Stimulated activated CD4-positive, alpha-beta T cell treated with anti-CD3 and anti-CD28 coated beads, Interleukin-4, amount 100 ng/mL, for 48 hours (primary cell): Measurements from ENCODE around the gene PADI4.

Source experiments
- DNase-seq, 2 donors: peaks; one replicate each; pipeline ENCODE4 v3.0.0-alpha.2; 2020; ENCODE audit warnings: low read depth in 2 of 2

Gene PADI4

DNA sequence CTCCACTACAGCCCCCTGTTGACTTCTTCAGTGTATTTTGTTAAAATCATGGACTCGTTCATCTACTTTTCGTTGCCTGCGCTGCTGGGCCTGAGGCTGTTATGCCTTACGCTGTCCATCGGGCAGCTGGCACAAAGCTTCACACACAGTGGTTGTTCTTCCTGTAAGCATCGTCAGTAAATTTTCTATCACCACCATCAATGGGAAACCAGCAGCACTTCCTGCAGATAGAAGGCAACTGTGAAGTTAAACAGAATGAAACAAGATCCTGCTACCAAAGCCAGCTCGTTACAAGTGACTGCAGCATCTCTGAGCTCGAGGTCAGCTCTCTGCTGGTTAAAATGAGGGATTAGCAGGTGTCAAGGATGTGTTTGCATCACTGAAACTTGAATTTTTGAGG is 42.1 kb downstream of the PADI4 start:
- DNase-seq: no peak

DNA sequence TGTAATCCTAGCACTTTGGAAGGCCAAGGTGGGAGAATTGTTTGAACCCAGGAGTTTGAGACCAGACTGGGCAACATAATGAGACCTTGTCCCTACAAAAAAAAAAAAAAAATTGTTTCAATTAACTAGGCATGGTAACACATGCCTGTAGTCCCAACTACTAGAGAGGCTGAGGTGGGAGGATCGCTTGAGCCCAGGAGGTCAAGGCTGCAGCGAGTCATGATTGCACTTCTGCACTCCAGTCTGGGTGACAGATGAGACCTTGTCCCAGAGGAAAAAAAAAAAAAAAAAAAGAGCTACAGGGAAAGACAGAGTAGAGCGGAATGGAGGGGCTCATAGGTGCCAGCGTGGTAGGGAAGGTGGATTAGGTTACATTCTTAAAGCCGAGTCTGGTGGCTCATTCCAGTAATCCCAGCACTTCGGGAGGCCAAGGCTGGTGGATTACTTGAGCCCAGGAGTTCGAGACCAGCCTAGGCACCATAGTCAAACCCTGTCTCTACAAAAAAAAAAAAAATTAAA is 43.0 kb downstream of the PADI4 start:
- no peak for DNase-seq

DNA sequence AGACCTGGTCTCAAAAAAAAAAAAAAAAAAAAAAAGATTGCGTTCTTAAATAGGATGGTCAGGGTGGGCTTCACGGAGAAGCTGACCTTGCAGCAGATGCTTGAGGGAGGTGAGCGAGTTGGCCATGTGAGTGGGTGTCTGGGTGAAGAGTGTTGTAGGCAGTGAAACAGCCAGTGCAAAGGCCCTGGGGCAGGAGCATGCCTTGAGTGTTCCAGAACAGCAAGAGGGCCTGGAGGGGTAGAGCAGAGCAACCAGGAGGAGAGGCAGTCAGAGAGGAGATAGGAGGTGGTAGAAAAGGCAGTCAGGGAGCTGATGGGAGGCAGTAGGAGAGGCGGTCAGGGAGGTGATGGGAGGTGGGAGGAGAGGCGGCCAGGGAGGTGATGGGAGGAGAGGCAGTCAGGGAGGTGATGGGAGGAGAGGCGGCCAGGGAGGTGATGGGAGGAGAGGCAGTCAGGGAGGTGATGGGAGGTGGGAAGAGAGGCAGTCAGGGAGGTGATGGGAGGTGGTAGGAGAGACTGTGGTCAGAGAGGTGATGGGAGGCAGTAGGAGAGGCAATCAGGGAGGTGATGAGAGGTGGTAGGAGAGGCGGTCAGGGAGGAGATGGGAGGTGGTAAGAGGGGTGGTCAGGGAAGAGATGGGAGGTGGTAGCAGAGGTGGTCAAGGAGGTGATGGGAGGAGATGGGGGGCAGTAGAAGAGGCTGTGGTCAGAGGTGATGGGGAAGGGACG is 43.8 kb downstream of the PADI4 start:
- DNase-seq: no peak

DNA sequence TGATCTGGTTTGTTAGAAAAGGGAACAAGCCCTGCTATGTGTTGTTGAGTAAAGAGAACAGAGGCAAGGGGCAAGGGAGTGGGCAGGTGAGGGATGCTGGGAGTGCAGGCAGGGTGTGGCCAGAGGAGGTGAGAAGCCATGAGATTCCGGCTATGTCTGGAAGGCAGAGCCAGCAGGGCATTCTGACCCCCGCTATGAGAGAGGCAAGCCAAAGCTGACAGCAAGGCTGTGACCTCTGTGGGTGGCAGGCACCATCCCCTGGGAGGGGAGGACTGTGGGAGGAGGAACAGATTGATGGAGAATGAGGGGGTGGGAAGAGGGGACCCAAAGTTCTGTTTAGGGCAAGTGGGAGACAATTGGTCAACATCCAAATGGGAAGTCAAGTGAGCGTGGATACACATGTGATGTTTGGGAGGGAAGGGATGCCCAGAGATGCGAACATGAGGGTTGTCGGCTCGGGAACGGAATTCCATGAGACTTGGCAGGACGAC is 44.5 kb downstream of the PADI4 start:
- no peak for DNase-seq

DNA sequence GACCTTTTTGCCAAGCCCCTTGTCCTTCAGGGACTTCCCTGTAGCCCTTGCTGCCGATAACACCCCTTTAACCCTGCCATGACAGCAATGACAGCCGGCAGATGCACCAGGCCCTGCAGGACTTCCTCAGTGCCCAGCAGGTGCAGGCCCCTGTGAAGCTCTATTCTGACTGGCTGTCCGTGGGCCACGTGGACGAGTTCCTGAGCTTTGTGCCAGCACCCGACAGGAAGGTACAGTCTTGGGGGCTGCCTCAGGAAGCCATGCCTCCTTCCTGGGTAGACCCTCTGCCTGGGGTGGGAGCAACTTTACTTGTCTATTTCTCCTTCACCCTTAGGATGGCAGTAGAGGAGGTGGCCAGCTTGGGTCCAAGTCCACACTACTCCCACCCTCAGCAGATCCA is 47.9 kb downstream of the PADI4 start:
- DNase-seq: no peak

DNA sequence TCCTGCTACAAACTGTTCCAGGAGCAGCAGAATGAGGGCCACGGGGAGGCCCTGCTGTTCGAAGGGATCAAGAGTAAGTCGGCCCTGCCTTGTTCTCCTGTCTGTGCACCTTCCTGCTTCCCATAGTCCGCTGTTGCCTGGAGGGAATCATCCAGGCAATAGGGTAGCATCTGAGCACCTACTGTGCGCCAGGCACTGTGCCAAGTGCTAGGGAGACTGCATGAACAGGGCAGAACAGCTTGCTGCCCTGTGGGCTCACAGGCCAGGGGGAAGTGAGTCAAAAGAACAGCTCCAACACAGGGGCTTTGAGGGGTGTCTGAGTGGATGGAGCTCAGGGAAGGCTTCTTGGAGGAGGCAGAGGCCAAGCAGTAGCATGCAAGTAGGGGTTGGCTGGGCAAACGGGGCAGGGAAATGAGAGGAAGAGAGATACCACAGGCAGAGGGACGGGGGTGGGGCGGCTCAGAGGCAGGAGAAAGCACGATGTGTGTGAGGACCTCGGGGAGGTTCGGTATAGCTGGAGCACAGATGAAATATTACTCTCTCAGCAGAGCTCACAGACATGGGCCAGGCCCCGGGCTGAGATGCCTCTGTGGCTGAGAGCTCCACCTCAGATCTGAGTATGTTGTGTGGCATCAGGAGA is 48.5 kb downstream of the PADI4 start:
- peak in 1 of 2 donors; percentile 9 for DNase-seq

DNA sequence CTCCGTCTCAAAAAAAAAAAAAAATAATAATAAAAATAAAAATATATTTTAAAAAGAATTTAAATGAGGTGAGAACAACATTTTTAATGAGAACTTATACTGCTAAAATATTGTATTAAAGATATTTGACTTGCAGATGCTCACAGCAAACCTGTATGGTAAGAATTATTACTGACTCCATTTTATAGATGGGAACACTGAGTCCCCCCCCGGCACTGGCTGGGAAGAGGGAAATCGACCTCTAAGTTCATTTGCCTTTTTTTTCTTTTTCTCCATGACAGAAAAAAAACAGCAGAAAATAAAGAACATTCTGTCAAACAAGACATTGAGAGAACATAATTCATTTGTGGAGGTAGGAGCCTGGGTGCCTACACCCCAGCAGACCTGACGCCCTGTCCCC is 50.6 kb downstream of the PADI4 start:
- no peak for DNase-seq

DNA sequence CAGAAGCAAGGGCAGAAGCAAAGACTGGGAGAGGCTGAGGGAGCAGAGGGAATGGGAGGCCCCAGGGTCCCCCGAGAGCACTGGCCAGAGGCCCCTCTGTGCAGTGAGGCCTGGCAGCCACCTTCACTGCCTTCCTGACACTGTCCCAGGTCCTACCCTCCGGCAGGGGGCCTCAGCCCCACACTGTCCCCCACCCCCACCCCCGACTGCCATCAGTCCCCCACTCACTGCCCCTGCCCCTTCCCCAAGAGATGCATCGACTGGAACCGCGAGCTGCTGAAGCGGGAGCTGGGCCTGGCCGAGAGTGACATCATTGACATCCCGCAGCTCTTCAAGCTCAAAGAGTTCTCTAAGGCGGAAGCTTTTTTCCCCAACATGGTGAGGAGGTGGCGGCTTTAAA is 51.0 kb downstream of the PADI4 start:
- no peak for DNase-seq

DNA sequence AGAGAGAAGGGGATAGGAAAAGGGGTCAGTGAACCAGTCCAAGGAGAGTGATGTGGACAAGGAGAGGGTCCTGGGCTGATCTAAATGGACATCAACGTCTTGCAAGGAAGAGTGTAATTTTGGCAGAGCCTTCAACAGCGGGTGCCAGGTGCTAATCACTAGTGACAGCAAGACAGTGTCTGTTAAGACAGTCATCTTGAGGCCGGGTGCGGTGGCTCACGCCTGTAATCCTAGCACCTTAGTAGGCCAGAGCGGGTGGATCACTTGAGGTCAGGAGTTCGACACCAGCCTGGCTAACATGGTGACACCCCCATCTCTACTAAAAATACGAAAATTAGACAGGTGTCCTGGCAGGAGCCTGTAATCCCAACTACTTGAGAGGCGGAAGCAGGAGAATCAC is 51.8 kb downstream of the PADI4 start:
- DNase-seq: no peak

DNA sequence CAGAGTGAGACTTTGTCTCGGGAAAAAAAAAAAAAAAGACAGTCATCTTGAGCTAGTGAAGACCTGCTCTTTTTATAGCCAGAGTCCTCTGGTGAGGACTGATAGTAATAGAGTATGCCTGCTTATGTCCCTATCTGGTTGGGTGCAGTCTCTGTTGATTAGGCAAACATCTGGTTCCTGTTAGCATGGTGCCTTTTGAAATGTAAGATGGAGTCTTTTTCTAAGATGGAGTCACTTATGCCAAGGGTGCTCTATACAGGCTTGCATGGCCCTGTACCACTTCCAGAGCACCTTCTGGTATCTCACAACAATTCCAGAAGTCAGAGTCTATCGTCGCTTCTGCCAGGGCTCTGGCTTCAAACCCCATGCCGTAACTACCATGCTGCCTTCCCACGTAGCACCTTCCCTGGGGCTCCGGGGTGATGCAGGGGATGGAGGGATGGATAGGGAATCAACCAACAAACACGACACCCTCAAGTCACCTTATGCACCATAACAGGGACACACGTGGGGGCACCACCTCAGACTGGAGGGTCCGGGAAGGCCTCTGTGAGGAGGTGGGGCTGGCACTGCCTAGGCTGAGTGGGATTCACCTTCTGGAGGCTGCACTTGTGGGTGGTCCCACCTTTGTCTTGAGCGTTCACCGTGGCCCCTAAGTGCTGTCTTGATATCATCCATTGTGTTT is 52.4 kb downstream of the PADI4 start:
- DNase-seq: no peak

DNA sequence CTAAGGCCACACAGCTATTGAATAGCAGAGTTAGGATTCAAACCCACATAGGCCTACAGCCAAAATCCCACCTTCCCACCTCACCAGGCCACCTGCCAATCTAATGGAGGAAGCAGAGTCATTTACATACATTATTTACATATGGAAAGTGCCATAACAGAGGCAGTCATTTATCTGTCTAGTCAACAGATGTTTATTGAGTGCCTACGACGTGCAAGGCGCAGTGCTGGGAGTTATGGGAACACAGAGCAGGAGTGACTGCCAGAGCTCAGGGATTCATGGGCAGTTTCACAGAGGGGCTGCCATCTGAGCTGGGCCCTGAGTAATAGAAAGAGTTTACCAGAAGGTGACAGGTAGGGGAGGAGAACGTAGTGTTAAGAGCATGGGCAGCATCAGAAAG is 53.7 kb downstream of the PADI4 start:
- no peak for DNase-seq

DNA sequence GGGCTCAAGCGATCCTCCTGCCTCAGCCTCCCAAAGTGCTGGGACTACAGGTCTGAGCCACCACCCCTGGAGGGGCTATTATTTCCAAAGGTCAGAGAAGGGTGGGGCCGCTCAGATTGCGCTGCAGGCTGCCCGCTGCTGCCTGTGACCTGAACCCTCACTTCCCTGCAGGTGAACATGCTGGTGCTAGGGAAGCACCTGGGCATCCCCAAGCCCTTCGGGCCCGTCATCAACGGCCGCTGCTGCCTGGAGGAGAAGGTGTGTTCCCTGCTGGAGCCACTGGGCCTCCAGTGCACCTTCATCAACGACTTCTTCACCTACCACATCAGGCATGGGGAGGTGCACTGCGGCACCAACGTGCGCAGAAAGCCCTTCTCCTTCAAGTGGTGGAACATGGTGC is 55.4 kb downstream of the PADI4 start:
- no peak for DNase-seq

DNA sequence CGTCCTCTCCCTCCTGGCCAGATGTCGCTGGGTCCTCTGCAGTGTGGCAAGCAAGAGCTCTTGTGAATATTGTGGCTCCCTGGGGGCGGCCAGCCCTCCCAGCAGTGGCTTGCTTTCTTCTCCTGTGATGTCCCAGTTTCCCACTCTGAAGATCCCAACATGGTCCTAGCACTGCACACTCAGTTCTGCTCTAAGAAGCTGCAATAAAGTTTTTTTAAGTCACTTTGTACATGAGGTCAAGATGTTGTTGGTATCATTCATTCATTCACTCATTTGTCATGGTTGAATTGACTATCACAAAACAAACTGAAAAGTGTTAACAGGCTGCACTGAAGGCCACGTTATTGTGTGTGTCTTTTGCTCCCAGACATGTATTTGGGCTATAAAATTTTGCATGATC is 55.8 kb downstream of the PADI4 start:
- DNase-seq: no peak

DNA sequence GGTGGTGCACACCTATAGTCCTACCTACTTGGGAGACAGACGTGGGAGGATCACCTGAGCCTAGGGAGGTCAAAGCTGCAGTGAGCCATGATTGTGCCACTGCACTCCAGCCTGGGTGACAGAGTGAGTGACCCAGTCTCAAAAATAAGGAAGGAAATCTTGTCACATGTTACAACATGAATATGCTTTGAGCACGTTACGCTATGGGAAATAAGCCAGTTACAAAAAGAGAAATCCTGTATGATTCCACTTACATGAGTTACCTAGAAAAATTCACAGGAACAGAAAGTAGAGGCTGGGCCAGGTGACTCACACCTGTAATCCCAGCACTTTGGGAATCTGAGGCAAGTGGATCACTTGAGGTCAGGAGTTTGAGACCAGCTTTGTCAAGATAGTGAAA is 57.3 kb downstream of the PADI4 start:
- DNase-seq: no peak

DNA sequence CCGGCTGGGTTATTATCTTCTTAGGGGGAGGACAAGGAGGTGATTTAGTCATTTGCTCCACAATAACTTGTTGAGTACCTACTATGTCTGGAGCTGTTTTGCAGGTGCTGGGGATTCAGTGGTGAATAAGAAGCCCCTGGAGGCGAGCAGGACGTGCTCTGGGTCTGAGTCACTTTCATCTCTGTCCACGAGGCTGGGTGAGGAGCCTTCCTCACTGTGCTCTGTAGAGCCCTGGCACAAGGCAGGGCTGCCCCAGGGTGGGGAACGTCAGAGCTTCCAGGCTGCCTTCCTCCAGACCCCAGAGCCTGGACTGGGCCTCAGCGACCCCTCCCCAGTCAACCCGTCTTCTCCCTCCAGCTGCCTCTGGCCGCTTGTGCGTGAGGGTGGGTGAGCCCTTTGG is 61.5 kb downstream of the PADI4 start:
- DNase-seq: no peak

DNA sequence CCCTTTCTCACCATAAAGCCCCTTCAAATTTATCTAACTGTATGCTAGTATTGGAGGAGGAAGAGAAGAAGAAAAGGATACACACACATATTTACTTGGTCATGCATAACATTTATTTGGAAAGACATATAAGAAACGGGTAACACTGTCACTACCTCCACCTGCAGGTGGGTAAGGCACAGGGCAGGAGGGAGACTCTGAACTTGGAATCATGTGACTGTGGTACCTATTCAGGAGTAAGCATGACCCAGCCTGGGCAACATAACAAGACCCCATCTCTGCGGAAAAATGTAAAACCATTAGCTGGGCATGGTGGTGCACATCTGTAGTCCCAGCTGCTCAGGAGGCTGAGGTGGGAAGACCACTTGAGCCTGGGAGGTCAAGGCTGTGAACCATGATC is 62.6 kb downstream of the PADI4 start:
- DNase-seq: no peak

DNA sequence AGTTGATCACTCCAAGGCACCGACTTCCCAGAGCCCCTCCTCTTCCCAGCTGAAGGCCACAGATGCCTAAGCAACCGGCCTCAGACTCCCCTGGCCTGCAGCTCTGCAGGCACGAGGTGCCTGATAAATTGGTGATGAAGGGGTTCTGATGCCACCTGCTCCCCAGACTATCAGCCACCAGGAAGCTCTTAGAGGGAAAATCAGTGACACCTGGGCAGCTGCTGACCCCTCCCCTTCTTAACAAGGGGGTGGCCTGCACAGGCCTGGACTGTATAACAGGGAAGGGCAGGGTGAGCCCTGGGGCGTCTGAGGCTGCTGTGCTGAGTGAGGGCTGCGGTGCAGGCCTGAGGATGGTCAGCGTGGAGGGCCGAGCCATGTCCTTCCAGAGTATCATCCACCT is 63.9 kb downstream of the PADI4 start, which contains the start of gene PADI6:
PADI6 (plus strand) TSS at position 301 of the 400 bp plus-strand sequence; CDS start at position 351, 50 bp downstream.
- DNase-seq: no peak

DNA sequence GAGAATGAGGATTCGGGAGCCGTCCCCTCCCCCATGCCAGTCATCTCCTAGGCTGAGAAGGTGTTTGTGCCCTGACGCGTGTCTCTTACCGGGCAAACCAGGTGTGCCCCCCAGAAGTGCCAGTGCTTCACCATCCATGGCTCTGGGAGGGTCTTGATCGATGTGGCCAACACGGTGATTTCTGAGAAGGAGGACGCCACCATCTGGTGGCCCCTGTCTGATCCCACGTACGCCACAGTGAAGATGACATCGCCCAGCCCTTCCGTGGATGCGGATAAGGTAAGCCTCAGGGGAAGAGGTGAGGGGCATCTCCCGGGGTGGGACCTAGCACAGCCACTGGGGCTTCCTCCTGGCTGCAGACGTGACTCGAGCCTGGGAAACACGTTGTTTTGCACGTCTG is 65.0 kb downstream of the PADI4 start:
- DNase-seq: no peak

DNA sequence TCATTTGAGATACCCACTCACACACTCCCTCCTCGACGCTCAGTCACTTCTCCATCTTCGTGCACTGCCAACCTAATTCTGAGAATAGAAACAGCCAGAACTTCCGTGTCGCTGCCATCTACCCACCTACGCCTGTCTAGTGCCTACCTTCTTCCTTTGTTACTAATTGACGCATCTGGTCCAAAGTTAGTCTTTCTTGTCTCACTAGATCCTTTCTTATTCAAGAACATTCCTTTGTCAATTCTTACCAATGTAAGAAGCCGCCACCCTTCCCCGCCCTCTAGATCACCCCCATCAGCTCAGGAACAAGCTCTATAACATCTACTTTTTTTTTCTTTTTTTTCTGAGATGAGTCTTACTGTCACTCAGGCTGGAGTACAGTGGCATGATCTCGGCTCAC is 67.7 kb downstream of the PADI4 start:
- DNase-seq: no peak

DNA sequence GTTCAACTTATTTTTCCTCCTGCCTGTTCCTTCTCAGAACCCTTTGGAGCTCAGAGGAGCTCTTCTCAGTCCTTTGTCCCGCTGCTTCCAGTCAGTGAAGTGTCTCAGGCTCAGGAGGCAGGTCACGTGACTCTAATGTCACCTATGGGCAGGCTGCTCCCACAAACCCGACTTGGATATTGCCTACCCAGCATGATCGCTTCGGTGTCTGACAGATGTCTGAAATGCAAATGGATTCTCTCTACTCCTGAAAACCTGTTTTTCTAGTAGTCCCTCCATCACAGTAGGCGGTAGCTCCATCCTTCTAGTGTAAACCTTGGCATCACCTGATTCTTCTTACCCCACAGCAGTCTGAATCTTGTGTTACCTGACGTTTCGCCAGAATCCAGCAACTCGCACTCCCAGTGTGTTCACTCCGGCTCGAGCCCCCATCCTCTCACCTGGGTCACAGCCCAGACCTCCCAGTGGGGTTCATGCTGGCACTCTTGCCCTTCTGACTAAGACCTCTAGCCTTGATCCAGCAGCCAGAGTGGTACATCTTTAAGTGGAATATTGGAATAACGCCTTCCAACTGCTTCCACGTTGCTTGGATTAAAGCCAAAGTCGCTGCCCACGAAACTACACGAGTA is 69.4 kb downstream of the PADI4 start:
- DNase-seq: no peak

DNA sequence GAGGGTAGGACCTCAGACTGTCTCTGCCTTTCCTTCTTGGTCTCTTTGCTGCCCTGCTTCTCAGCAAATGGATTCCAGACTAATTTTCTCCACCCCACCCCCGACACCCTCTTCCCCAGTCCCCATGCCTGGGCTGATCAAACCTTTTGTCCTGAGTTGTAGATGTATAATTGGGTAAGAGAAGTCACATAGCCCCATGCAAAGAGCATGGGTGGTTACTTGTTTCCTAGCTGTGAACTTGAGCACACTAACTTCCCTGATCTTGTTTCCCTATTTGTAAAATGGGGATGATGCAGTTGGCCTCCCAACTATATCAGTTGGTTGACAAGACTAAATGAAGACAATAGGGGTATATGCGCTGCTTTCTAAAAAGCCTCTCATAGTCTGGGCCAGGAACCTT is 73.2 kb downstream of the PADI4 start:
- no peak for DNase-seq

DNA sequence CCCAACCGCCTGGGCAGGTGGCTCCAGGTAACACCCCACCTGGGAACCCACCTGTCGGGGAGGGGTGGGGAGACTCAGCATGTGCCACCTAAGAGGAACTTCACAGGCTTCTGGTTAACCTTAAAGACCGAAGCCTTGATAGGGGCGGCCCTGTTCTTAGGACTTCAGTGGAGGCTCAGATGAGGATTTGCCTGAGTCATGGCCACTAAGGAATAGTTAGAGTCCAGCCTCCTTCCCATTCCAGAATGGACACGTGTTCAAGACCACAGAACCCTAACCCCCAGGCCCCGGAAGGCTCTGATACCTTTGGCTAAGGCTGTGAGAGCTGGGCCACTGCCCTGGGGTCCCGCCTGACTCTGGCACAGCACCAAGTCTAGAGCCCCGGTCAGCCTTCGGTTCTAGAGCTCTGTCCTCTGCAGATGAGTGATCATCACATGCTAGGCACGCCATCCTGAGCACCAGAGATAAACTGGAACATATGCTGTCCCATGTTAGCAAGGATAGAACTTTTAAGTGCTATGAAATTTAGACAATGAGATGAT is 84.3 kb downstream of the PADI4 start:
- no peak for DNase-seq
